Trophoblast cell (in vitro differentiated cells and primary cell): ENCODE data around the gene UNC79.
"Not testable (repeated sequence)": the region's sequence is repeated elsewhere in the genome, so short reads cannot be mapped to it uniquely, and the experiment has no call there.

Source experiments
- DNase-seq, 2 donors: peaks; one replicate each; pipeline ENCODE4 v3.0.0-alpha.2; 2016
- H2AFZ ChIP-seq: 2 replicates; pipeline ENCODE4 v1.6.1; 2013; ENCODE audit warnings: low read length, moderate library complexity, mild to moderate bottlenecking; ENCODE audit not compliant: insufficient read depth, poor library complexity
- H2AK5ac ChIP-seq: 2 replicates; pipeline ENCODE4 v1.6.1; 2013; ENCODE audit warnings: mild to moderate bottlenecking, low read length
- H2BK120ac ChIP-seq: 2 replicates; pipeline ENCODE4 v1.6.1; 2013; ENCODE audit warnings: low read length, mild to moderate bottlenecking, moderate library complexity; ENCODE audit not compliant: insufficient read depth, poor library complexity
- H2BK12ac ChIP-seq: 2 replicates; pipeline ENCODE4 v1.6.1; 2013; ENCODE audit warnings: mild to moderate bottlenecking, low read length, moderate library complexity
- H2BK5ac ChIP-seq: 2 replicates; pipeline ENCODE4 v1.6.1; 2013; ENCODE audit warnings: low read length, low read depth, moderate library complexity, mild to moderate bottlenecking; ENCODE audit not compliant: poor library complexity
- H3K14ac ChIP-seq: 2 replicates; pipeline ENCODE4 v1.6.1; 2013; ENCODE audit warnings: mild to moderate bottlenecking, low read length
- H3K18ac ChIP-seq: 2 replicates; pipeline ENCODE4 v1.6.1; 2013; ENCODE audit warnings: mild to moderate bottlenecking, low read length
- H3K23ac ChIP-seq: 2 replicates; pipeline ENCODE4 v1.6.1; 2013; ENCODE audit warnings: low read length
- H3K27ac ChIP-seq: 2 replicates; pipeline ENCODE4 v1.5.1; 2013; ENCODE audit warnings: low read depth, mild to moderate bottlenecking, inconsistent platforms, low read length, moderate library complexity
- H3K27me3 ChIP-seq: 2 replicates; pipeline ENCODE4 v1.6.1; 2013; ENCODE audit warnings: inconsistent platforms, mild to moderate bottlenecking, low read length, moderate library complexity; ENCODE audit not compliant: insufficient read depth
- H3K36me3 ChIP-seq, 2 experiments: 1 replicate in 1 of 2; 2 replicates in 1 of 2; pipeline ENCODE4 v1.6.1; 2013; ENCODE audit warnings: low read length in 2 of 2, mild to moderate bottlenecking in 2 of 2, moderate library complexity in 1 of 2; ENCODE audit not compliant: insufficient read depth in 2 of 2, control insufficient read depth in 1 of 2
- H3K4ac ChIP-seq: 2 replicates; pipeline ENCODE4 v1.6.1; 2013; ENCODE audit warnings: low read depth, mild to moderate bottlenecking, low read length, moderate library complexity
- H3K4me1 ChIP-seq, 2 experiments: 1 replicate in 1 of 2; 2 replicates in 1 of 2; pipeline ENCODE4 v1.6.1; 2013; ENCODE audit warnings: low read length in 2 of 2, mild to moderate bottlenecking in 2 of 2, moderate library complexity in 1 of 2; ENCODE audit not compliant: insufficient read depth in 2 of 2, control insufficient read depth in 1 of 2
- H3K4me2 ChIP-seq: 2 replicates; pipeline ENCODE4 v1.6.1; 2013; ENCODE audit warnings: inconsistent platforms, mild to moderate bottlenecking, low read length, moderate library complexity
- H3K4me3 ChIP-seq: 2 replicates; pipeline ENCODE4 v1.5.1; 2013; ENCODE audit warnings: mild to moderate bottlenecking, low read depth, low read length, inconsistent platforms
- H3K79me1 ChIP-seq: one replicate; pipeline ENCODE4 v1.6.1; 2013; ENCODE audit warnings: low read length
- H3K79me2 ChIP-seq: 2 replicates; pipeline ENCODE4 v1.6.1; 2013; ENCODE audit warnings: low read length, mild to moderate bottlenecking; ENCODE audit not compliant: control insufficient read depth, insufficient read depth, poor library complexity
- H3K9ac ChIP-seq: 2 replicates; pipeline ENCODE4 v1.6.1; 2013; ENCODE audit warnings: mild to moderate bottlenecking, low read length
- H3K9me3 ChIP-seq: 2 replicates; pipeline ENCODE4 v1.6.1; 2013; ENCODE audit warnings: low read depth, mild to moderate bottlenecking, control low read depth, inconsistent platforms, low read length; ENCODE audit not compliant: insufficient read depth
- H4K12ac ChIP-seq: 2 replicates; pipeline ENCODE4 v1.6.1; 2013; ENCODE audit warnings: low read depth, mild to moderate bottlenecking, low read length, moderate library complexity
- H4K8ac ChIP-seq: 2 replicates; pipeline ENCODE4 v1.6.1; 2013; ENCODE audit warnings: low read depth, mild to moderate bottlenecking, low read length, moderate library complexity
- H4K91ac ChIP-seq: one replicate; pipeline ENCODE4 v1.6.1; 2013; ENCODE audit warnings: low read depth, mild to moderate bottlenecking, low read length, moderate library complexity
- WGBS: extraction: QIAGEN DNeasy Blood & Tissue Kit; methylation state at CpG from one replicate; pipeline ENCODE4 v1.1.7; 2013; ENCODE audit warnings: missing lambda C conversion rate; ENCODE audit not compliant: insufficient read length, insufficient coverage; ENCODE audit errors: extremely low coverage; 5-methylcytosine and 5-hydroxymethylcytosine counted together

The UNC79 gene

DNA sequence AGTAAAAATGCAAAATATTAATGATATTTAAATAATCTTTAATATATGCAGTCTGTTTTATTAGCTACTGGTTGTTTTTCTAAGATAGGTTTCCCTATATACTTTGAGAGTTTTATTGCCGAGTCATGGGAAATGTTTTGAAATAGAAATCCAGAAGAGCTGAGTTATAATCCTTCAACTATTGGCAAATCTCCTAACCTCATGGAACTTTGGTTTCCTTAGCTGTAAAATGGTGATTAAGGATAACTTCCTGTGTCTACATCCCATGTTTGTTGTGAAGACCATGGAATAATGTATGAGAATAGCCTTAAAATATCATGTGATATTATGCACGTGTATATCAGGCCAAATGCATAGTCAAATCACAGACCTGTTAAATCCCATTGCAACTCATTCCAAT lies 51.0 kb downstream of the UNC79 start:
- Histone ChIP-seq H4K91ac (no peak overlapping the region), H2BK120ac (no peak overlapping the region), H2BK5ac (no peak overlapping the region), H3K18ac (no peak overlapping the region), H4K12ac (no peak overlapping the region), H2AFZ (no peak overlapping the region), H3K36me3 (no peaks in the 10 kb centered on the region), H3K27ac (no peak overlapping the region), H3K4me2 (no peak overlapping the region), H3K4me3 (no peak overlapping the region), H4K8ac (no peak overlapping the region), H3K9me3 (no peaks in the 10 kb centered on the region), H3K27me3 (no peaks in the 10 kb centered on the region), H3K79me2 (no peaks in the 10 kb centered on the region), H2AK5ac (no peak overlapping the region), H2BK12ac (no peak overlapping the region), H3K4ac (no peak overlapping the region), H3K23ac (no peak overlapping the region), H3K79me1 (no peaks in the 10 kb centered on the region), H3K9ac (no peak overlapping the region), H3K14ac (no peak overlapping the region), H3K4me1 (no peaks in the 10 kb centered on the region)
- no CpG with 5 or more reads among the region's 2 CpGs for whole genome bisulfite sequencing
- no peak for DNase-seq

DNA sequence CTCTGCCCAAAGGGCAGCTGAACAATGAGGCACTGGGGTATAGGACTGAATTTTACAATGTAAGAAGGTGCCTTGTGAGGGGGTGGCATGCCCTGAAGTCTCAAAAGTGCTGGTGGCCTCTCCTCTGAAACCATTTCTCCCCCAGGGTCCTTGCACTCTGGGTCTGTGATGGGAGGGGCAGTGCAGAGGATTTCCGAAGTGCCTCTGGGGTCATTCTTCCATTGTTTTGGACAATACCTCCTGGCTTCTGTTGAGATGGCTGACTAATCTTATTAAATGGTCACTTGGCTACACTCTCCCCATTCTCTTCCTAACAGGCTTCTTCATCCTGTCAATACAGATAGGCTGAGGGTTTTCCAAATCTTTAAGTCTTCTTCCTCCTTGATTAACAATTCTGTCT lies 59.3 kb downstream of the UNC79 start:
- no peak overlapping the region for H2BK5ac ChIP-seq
- H3K4me2 ChIP-seq: no peak overlapping the region
- no peak overlapping the region for H2BK120ac ChIP-seq
- H3K79me2 ChIP-seq: no peaks in the 10 kb centered on the region
- no peak overlapping the region for H4K91ac ChIP-seq
- DNase-seq: no peak
- H4K12ac ChIP-seq: no peak overlapping the region
- H3K4ac ChIP-seq: no peak overlapping the region
- no peaks in the 10 kb centered on the region for H3K36me3 ChIP-seq
- no peak overlapping the region for H2AK5ac ChIP-seq
- no peak overlapping the region for H2AFZ ChIP-seq
- H3K79me1 ChIP-seq: no peaks in the 10 kb centered on the region
- H3K14ac ChIP-seq: no peak overlapping the region
- H3K9me3 ChIP-seq: no peaks in the 10 kb centered on the region
- H3K27ac ChIP-seq: no peak overlapping the region
- no peak overlapping the region for H3K4me3 ChIP-seq
- H2BK12ac ChIP-seq: no peak overlapping the region
- H4K8ac ChIP-seq: no peak overlapping the region
- no CpG with 5 or more reads among the region's 1 CpG for WGBS
- no peak overlapping the region for H3K9ac ChIP-seq
- no peaks in the 10 kb centered on the region for H3K4me1 ChIP-seq
- H3K23ac ChIP-seq: no peak overlapping the region
- H3K18ac ChIP-seq: no peak overlapping the region
- H3K27me3 ChIP-seq: no peaks in the 10 kb centered on the region

DNA sequence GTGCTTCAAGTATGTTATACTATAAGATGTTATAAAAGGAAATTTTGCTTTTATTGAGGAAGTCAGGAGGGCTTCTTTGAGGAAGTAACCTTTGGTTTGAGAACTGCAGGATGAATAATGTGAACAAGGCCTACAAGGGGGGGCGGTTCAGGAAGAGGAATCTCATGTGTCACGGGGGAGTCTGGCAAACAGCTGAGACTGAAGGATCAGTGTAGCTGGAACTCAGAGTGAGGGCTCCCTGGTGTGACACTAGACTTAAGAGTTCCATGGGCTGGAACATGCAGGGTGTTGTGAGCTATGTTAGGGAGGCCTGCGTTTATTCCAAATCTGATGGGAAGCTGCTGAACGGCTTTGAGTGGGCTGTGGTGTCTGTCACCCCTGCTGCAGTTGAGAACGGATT lies 62.3 kb downstream of the UNC79 start:
- no peaks in the 10 kb centered on the region for H3K27me3 ChIP-seq
- DNase-seq: no peak
- H3K14ac ChIP-seq: no peak overlapping the region
- no peaks in the 10 kb centered on the region for H3K9me3 ChIP-seq
- H3K79me1 ChIP-seq: no peaks in the 10 kb centered on the region
- H4K8ac ChIP-seq: no peak overlapping the region
- H3K4me2 ChIP-seq: no peak overlapping the region
- H3K4me1 ChIP-seq: no peaks in the 10 kb centered on the region
- H4K91ac ChIP-seq: no peak overlapping the region
- no peak overlapping the region for H2AK5ac ChIP-seq
- no CpG with 5 or more reads among the region's 5 CpGs for WGBS
- no peak overlapping the region for H2AFZ ChIP-seq
- no peak overlapping the region for H3K4me3 ChIP-seq
- H3K4ac ChIP-seq: no peak overlapping the region
- no peak overlapping the region for H3K27ac ChIP-seq
- no peak overlapping the region for H2BK12ac ChIP-seq
- H3K18ac ChIP-seq: no peak overlapping the region
- no peak overlapping the region for H2BK120ac ChIP-seq
- H3K36me3 ChIP-seq: no peaks in the 10 kb centered on the region
- no peak overlapping the region for H3K9ac ChIP-seq
- no peaks in the 10 kb centered on the region for H3K79me2 ChIP-seq
- H2BK5ac ChIP-seq: no peak overlapping the region
- no peak overlapping the region for H3K23ac ChIP-seq
- H4K12ac ChIP-seq: no peak overlapping the region

DNA sequence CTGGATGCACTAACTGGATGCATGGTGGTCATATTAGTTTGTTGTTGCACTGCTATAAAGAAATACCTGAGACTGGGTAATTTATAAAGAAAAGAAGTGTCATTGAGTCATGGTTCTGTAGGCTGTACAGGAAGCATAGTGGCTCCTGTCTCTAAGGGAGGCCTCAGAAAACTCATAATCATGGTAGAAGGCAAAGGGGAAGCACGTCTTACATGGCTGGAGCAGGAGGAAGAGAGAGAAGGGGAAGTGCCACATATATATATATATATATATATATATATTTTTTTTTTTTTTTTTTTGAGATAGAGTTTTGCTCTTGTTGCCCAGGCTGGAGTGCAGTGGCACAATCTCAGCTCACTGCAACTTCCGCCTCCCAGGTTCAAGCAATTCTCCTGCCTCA lies 62.9 kb downstream of the UNC79 start:
- not testable (repeated sequence) for H3K4me2 ChIP-seq, H2BK5ac ChIP-seq

More for the DNA sequence above, 62.9 kb downstream of the UNC79 start:
- H3K79me1 ChIP-seq, H4K8ac ChIP-seq, H3K4ac ChIP-seq, H2BK120ac ChIP-seq, H3K14ac ChIP-seq, H4K91ac ChIP-seq, H3K36me3 ChIP-seq, H3K79me2 ChIP-seq, H3K4me3 ChIP-seq, H2AK5ac ChIP-seq, H3K27me3 ChIP-seq, H3K4me1 ChIP-seq, DNase-seq, H3K9me3 ChIP-seq, H3K27ac ChIP-seq, H3K18ac ChIP-seq, H2BK12ac ChIP-seq, H4K12ac ChIP-seq, H3K9ac ChIP-seq, H2AFZ ChIP-seq, H3K23ac ChIP-seq: not testable (repeated sequence)
- WGBS: no CpG with 5 or more reads among the region's 2 CpGs
